WTC11 (cell line): ENCODE measurements around the gene CLK1.

Experiments used
- ATF2 ChIP-seq: sonication (generic); formaldehyde crosslinking; IDR thresholded peaks from 2 replicates; pipeline ENCODE4 v1.8.1; 2022; ENCODE audit warnings: low read depth, missing genetic modification reagents, borderline replicate concordance
- CREB1 ChIP-seq: sonication (generic); formaldehyde crosslinking; IDR thresholded peaks from 2 replicates; pipeline ENCODE4 v1.8.0; 2023; ENCODE audit warnings: mild to moderate bottlenecking, missing genetic modification reagents
- CREM ChIP-seq: sonication (generic); formaldehyde crosslinking; IDR thresholded peaks from 2 replicates; pipeline ENCODE4 v1.8.1; 2022; ENCODE audit warnings: mild to moderate bottlenecking, missing genetic modification reagents, moderate library complexity
- GRHL2 ChIP-seq: fragments of 250-450 bp; sonication (Bioruptor Pico); IDR thresholded peaks from 2 replicates; pipeline ENCODE4 v1.8.0; 2022; ENCODE audit warnings: mild to moderate bottlenecking, moderate library complexity; ENCODE audit not compliant: insufficient replicate concordance, severe bottlenecking
- NR2C2 ChIP-seq: sonication (generic); formaldehyde crosslinking; IDR thresholded peaks from 2 replicates; pipeline ENCODE4 v1.8.0; 2022; ENCODE audit warnings: mild to moderate bottlenecking, missing genetic modification reagents
- NR3C1 ChIP-seq: sonication (generic); formaldehyde crosslinking; conservative IDR thresholded peaks from 2 replicates; pipeline ENCODE4 v1.8.1; 2023; ENCODE audit warnings: low read depth, mild to moderate bottlenecking, missing genetic modification reagents
- RELA ChIP-seq: sonication (generic); formaldehyde crosslinking; IDR thresholded peaks from 2 replicates; pipeline ENCODE4 v1.8.1; 2022; ENCODE audit warnings: missing genetic modification reagents, mild to moderate bottlenecking, borderline replicate concordance
- SMAD4 ChIP-seq: sonication (generic); formaldehyde crosslinking; IDR thresholded peaks from 2 replicates; pipeline ENCODE4 v1.8.0; 2022; ENCODE audit warnings: mild to moderate bottlenecking, missing genetic modification reagents
- USF2 ChIP-seq: sonication (generic); formaldehyde crosslinking; IDR thresholded peaks from 2 replicates; pipeline ENCODE4 v1.8.1; 2023; ENCODE audit warnings: mild to moderate bottlenecking, missing genetic modification reagents, moderate library complexity
- ZNF512 ChIP-seq: sonication (generic); formaldehyde crosslinking; IDR thresholded peaks from 2 replicates; pipeline ENCODE4 v1.8.1; 2022; ENCODE audit warnings: missing genetic modification reagents, borderline replicate concordance
- TF ChIP-seq, protein P1 (sequence below): fragments of 200-600 bp; IDR thresholded peaks from 2 replicates; pipeline ENCODE4 v1.8.0; 2022; ENCODE audit warnings: antibody characterized with exemption
- TF ChIP-seq, protein P2 (sequence below): fragments of 250-450 bp; sonication (Bioruptor Pico); IDR thresholded peaks from 2 replicates; pipeline ENCODE4 v2.1.2; 2022; ENCODE audit warnings: mild to moderate bottlenecking, moderate library complexity
- TF ChIP-seq, protein P3 (sequence below): sonication (generic); formaldehyde crosslinking; IDR thresholded peaks from 2 replicates; pipeline ENCODE4 v1.8.0; 2022; ENCODE audit warnings: mild to moderate bottlenecking, missing genetic modification reagents
- TF ChIP-seq, protein P4 (sequence below): sonication (generic); formaldehyde crosslinking; IDR thresholded peaks from 2 replicates; pipeline ENCODE4 v1.8.0; 2022; ENCODE audit warnings: mild to moderate bottlenecking, missing genetic modification reagents

GRCh38 chr2:200888704-200889625 is 24.5 kb upstream of the CLK1 start, which contains the start of the genes NIF3L1 and PPIL3:
- TF ChIP-seq NR2C2 (CRISPR knock-in tag), result no peak
- TF ChIP-seq, protein P1, sequence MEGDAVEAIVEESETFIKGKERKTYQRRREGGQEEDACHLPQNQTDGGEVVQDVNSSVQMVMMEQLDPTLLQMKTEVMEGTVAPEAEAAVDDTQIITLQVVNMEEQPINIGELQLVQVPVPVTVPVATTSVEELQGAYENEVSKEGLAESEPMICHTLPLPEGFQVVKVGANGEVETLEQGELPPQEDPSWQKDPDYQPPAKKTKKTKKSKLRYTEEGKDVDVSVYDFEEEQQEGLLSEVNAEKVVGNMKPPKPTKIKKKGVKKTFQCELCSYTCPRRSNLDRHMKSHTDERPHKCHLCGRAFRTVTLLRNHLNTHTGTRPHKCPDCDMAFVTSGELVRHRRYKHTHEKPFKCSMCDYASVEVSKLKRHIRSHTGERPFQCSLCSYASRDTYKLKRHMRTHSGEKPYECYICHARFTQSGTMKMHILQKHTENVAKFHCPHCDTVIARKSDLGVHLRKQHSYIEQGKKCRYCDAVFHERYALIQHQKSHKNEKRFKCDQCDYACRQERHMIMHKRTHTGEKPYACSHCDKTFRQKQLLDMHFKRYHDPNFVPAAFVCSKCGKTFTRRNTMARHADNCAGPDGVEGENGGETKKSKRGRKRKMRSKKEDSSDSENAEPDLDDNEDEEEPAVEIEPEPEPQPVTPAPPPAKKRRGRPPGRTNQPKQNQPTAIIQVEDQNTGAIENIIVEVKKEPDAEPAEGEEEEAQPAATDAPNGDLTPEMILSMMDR, result no peak
- TF ChIP-seq ATF2 (CRISPR knock-in tag), result no peak
- no peak for TF ChIP-seq CREB1 (CRISPR knock-in tag)
- TF ChIP-seq, protein P2, sequence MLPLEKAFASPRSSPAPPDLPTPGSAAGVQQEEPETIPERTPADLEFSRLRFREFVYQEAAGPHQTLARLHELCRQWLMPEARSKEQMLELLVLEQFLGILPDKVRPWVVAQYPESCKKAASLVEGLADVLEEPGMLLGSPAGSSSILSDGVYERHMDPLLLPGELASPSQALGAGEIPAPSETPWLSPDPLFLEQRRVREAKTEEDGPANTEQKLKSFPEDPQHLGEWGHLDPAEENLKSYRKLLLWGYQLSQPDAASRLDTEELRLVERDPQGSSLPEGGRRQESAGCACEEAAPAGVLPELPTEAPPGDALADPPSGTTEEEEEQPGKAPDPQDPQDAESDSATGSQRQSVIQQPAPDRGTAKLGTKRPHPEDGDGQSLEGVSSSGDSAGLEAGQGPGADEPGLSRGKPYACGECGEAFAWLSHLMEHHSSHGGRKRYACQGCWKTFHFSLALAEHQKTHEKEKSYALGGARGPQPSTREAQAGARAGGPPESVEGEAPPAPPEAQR (CRISPR knock-in tag), result no peak
- TF ChIP-seq NR3C1 (CRISPR knock-in tag), result no peak
- no peak for TF ChIP-seq SMAD4 (CRISPR knock-in tag)
- TF ChIP-seq, protein P3, sequence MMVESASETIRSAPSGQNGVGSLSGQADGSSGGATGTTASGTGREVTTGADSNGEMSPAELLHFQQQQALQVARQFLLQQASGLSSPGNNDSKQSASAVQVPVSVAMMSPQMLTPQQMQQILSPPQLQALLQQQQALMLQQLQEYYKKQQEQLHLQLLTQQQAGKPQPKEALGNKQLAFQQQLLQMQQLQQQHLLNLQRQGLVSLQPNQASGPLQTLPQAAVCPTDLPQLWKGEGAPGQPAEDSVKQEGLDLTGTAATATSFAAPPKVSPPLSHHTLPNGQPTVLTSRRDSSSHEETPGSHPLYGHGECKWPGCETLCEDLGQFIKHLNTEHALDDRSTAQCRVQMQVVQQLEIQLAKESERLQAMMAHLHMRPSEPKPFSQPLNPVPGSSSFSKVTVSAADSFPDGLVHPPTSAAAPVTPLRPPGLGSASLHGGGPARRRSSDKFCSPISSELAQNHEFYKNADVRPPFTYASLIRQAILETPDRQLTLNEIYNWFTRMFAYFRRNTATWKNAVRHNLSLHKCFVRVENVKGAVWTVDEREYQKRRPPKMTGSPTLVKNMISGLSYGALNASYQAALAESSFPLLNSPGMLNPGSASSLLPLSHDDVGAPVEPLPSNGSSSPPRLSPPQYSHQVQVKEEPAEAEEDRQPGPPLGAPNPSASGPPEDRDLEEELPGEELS, result peak; percentile 67; the same call in 1 of the 2 replicates
- TF ChIP-seq ZNF512 (CRISPR knock-in tag), result no peak
- TF ChIP-seq, protein P4, sequence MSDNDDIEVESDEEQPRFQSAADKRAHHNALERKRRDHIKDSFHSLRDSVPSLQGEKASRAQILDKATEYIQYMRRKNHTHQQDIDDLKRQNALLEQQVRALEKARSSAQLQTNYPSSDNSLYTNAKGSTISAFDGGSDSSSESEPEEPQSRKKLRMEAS, result 0 out of 2 replicates have a peak, but pooled peaks have one; percentile 39
- no peak for TF ChIP-seq GRHL2 (CRISPR knock-in tag)
- TF ChIP-seq USF2 (CRISPR knock-in tag), result no peak
- peak; percentile 95 for TF ChIP-seq CREM (CRISPR knock-in tag)
- no peak for TF ChIP-seq RELA
